Activated CD4-positive, CD25-positive, alpha-beta regulatory T cell (primary cell): ENCODE measurements around the gene DEFB123.

Source experiments
- DNase-seq, 4 experiments: peaks; one replicate each; lab custom pipeline; 2025; lab: John Stamatoyannopoulos, UW

DEFB123 gene

DNA sequence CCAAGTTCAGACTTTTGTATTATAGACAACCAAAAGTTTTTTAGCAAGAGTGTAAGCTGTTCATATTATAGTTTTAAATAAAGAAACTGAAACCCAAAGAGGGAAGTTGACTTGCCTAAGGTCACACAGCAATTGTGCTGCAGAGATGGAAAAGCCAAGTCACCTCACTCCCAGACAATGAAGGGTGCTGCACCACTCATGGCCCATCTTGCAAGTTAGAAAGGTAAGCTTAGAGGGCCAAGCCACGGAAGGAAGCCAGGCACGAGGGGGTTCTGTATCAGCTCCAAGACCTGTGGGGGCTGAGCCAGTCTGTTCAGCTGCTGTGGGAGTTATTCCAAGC lies 33.6 kb downstream of the DEFB123 start:
- DNase-seq = no peak

DNA sequence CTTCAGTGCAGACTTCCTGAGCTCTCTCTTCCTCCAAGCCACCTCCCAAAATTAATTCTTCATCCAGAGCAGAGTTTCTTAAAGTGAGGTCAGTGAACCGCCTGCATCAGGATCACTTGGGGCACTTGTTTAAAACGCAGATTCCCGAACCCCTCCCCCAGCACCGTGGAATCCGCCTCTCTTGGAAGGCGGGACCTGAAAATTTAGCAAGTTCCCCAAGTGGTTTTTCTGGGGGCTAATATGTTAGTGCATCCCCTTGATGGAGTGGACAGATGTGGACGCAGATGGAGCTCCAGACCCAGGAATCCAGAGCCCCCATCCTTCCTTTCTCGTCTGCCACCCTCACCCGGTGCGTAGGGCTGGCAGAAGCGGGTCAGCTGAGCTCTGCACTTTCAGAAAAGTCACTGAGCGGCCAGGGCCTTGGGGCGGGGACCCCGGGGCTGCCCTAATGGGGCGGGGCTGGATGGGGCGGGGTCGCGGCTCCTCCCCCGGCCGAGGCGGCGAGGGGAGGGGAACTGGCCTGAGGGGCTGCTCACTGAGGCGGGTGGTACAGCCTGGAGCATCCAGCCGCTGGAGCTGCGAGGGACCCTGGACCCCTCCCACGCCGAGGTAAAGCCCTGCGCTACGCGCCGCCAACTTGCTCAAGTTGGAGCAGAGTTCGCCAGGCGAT lies 34.5 kb downstream of the DEFB123 start, which contains the start of the genes DEFB124 and REM1:
Gene DEFB124, minus strand, starts transcription at position 370 of the 670 bp plus-strand sequence. CDS start 2,114 bp downstream, outside the sequence.
Gene REM1, plus strand, starts transcription at position 531 of the 670 bp plus-strand sequence. CDS start 1,158 bp downstream, outside the sequence.
- no peak for DNase-seq

DNA sequence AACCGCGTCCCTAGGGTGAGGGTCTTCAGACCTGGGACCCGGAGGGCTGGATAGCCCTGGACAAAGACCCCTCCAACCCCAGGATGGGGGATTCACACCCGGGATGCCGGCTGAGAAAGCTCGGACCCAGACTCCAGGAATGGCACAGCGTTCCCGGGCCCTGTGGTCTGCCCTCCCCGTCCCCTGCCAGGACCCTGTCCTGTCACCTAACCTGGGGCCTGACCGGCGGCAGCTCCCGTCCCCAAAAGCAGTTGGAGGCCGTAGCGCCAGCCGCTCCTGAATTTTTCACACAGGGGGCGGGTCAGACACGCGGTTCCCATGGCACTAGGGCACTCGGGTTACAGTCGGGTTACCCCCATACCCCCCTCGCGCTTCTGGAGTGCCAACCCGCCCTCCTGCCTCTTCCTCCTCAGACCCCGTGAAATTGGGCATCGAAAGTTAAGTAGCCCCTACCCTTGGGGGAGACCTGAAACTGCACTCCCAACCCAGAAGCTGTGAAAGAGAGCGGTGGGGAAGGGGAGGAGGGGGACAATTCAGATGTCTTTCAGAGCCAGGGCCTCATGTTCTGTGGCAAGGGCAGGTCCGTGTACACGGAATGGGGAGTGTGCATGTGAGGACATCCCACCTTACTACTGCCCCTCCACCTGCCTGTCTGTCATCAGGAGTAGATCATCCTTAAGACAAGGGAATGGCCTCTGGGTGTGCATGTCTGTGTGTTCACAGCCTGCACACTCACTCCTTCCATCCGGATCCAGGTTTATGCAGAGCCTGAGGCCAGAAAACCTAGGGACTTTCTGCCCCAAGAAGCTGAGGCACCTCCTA lies 35.3 kb downstream of the DEFB123 start:
- DNase-seq = no peak

DNA sequence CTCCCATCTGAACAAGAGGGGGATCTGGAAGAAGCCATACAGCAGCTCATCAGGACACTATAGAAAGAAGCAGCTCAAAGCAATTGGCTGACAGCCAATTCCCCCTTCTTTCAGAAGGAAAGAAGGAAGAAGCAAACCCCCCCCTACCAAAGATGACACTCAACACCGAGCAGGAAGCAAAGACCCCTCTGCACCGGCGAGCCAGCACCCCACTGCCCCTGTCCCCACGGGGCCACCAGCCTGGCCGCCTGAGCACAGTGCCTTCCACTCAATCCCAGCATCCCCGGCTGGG lies 35.8 kb downstream of the DEFB123 start:
- DNase-seq = no peak

DNA sequence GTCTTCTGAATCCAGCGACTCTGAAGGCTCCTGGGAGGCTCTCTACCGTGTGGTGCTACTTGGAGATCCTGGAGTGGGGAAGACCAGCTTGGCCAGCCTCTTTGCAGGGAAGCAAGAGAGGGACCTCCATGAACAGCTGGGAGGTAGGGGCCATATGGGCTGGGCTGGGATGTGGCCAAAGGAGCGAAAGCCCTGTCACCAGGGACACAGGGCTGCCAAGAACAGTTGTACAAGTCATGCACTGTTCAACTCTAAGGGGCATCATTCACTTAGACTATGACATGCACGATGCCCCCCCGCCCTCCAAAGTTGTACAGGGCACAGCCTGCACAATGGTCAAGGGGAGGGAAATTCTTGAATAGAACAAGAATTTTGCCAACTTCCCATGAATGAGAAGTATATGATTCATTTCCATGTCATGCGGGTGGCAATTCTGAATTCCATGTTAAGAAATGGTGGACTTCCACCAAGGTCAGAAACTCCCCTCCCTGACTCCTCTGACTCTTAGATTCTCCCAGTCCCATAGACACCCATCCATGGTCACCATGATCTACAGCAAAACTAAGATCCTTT lies 36.3 kb downstream of the DEFB123 start:
- DNase-seq = no peak

DNA sequence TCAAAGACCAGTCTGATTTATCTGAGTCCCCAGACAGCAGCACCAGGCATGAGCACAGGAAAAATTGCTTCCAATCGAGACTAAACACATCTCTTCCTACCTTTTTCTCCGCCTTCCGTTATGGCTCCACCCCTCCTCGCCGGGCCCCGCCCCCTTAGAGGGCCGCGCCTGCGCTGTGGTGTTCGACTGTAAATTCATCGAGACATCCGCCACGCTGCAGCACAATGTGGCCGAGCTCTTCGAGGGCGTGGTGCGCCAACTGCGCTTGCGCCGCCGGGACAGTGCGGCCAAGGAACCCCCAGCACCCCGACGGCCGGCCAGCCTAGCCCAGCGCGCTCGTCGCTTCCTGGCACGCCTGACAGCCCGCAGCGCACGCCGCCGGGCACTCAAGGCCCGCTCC lies 43.6 kb downstream of the DEFB123 start:
- no peak for DNase-seq

DNA sequence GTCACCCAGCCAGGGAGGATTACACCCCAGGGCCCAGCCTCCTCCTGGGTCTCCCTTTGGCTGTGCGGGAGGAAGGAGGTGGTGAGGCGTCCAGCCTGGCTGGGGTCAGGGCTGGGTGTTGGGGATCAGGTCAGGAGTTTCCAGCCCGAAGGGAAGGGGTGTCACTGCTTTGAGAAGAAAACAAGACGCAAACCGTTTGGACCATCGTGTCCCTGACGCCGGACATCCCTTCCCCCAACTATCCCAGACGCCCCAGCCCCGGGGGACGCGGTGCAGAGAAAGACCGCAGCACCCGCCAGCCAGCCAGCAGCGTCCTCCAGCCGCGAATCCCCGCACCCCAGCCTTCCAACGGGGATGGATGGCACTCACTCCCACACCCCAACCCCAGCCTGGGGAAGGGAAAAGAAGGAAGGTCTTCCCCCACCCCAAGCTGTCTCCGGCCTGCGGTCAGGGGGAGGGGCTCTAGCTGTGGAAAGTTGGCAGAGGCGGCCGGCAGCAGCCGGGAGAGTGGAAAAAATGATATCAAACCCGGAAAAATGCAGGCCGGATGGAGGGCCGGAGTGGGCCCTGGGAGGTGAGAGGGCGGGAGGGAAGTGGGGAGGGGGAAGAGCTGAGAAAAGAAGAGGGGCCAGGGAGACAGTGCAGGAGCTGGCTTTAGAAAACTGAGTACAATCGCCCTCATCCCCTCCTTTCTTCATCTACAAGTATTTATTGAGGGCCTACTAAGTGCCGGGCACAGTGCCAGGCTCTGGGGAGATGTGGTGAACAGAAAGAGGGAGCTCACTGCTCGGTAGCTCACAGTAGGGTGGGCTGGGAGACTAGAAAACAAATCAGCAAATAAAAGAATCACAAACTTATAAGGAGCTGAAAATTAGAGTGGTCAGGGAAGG lies 45.3 kb downstream of the DEFB123 start:
- no peak for DNase-seq

DNA sequence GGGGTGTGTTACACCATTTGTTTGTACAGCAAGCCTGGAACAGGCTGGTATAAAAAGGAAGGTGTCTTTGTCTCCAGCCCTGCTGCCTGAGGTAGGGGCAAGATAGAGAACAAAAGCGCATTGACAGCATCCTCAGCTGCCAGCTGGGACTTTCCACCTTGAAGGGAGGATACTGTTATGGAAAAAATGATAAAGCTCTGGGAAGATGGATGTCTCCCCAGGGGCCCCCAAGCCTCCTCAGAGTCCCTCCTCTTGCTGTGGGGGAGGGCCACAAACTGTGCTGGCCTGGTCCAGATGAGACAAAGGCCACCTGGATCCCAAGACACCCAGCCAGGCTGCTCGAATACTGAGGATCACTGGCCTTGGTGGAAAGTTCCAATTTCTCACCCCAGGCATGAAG lies 47.7 kb downstream of the DEFB123 start:
- no peak for DNase-seq

DNA sequence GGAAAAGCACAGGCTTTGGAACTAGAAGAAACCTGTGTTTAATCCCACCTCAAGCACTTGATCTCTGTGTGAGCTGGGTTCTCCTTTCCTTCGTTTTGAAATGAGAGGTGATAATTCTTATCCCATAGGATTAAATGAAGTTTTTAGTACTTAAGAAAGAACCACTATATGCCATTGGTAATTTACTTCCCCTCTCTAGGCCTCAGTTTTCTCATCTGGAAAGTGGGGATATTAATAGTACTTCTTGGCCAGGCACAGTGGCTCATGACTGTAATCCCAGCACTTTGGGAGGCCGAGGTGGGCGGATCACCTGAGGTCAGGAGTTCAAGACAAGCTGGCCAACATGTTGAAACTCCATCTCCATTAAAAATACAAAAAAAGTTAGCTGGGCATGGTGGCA lies 48.7 kb downstream of the DEFB123 start:
- no peak for DNase-seq

DNA sequence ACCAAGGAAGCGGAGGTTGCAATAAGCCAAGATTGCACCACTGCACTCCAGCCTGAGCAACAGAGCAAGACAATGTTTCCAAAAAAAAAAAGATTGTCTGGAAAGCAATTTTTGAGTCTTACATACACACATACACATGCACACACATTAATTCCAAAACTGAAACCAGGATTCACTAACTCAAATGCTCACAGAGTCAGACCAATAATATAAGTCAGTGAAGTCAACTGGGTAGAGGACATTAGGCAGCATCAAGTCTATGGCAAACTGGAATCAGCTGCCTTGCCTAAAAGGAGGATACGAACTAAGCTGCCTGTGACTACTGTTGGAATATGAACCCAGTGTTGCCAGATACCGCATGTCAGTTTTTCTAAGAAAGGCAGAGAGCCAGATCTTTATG lies 50.3 kb downstream of the DEFB123 start:
- DNase-seq = no peak

DNA sequence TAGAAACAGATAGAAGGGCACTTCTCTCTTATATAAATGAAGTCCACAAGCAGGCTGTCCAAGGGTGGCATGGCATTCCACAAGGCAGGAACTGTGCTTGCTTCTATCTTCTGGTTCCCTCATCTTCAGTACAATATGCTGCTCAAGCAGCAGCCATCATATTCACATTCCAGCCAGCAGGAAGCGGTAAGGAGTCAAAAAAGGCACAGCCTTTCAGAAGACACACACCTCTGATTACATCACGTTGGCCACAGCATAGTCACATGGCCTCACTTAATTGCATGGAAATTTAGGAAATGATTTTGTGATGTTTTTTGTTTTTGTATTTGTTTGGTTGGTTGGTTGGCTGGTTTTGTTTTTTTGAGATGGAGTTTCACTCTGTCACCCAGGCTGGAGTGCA lies 53.7 kb downstream of the DEFB123 start:
- no peak for DNase-seq

DNA sequence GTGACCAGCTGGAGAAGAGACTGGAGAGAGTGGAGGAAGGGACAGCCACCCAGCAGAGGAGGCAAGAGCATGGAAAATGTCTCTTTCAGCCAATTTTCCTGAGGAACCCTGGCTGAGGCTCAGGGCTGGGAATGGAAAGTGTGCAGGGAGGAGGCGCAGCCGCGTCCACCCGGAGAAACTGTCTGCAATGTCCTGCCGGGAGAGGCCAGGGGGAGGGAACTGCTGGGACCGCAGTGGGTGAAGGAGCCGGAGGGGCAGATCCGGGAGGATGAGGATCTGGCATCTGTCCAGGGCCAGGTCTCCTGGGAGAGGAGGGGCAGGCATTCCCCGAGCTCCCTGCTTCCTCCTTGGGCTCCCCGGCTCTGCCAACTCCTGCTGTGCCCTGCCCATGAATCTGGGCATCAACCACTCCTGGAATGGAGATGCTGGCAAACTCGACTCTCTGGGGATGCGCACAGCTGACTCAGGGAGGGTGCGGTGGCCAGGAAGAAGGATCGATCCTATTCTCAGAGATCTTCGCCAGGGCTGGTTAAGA lies 56.4 kb downstream of the DEFB123 start:
- DNase-seq = no peak

DNA sequence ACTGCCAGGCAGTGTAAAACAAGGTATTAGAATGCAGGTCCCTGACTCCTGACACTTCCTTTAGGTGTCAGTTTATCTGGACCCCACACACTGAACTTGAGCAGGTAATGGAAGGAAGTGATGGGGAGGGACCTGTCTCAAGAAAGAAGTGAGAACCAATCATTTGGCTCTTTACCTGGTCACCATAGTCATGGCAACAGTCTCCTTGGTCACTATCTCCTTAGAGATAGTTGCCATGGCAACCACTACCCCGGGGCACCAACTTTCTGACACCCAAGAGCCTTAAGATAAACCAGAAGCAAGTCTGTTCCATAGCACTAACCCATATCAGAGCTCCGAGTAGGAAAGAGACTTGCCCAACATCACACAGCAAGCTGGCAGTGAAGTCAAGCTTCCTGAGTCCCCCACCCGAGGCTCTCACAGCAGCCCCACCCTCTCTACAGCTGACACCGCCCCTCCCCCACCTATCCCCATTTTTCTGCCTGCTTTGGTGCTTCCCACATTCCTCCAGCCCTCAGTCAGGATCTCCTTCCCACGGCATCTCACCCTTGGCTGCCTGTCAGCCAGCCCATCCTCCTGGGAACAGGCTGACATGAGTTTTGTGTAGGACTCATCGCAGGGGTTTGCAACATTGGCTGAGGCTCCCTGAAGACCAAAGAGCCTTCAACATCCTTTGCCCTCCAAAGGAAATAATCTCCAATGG lies 57.6 kb downstream of the DEFB123 start:
- no peak for DNase-seq
